A673 (cell line): ENCODE data around the gene RBM45.

Experiments used
- CTCF ChIP-seq: fragments of 300-800, 200-600 bp; sonication (generic); conservative IDR thresholded peaks from 2 replicates; pipeline ENCODE4 v1.5.1; 2017; ENCODE audit warnings: low read depth, mild to moderate bottlenecking, antibody characterized with exemption, low read length, moderate library complexity, mixed read lengths
- EZH2 ChIP-seq: fragments of 200-600 bp; sonication (generic); IDR thresholded peaks from 2 replicates; pipeline ENCODE4 v1.6.1; 2017; ENCODE audit warnings: borderline replicate concordance, low read depth, mild to moderate bottlenecking, mixed read lengths, antibody characterized with exemption, low read length; ENCODE audit not compliant: poor library complexity, severe bottlenecking

GRCh38 chr2:178159966-178160365 is 47.7 kb downstream of the RBM45 start:
- no peak for TF ChIP-seq CTCF
- no peak for TF ChIP-seq EZH2
